Measurements from ENCODE around the gene AHNAK2.

The AHNAK2 gene

DNA sequence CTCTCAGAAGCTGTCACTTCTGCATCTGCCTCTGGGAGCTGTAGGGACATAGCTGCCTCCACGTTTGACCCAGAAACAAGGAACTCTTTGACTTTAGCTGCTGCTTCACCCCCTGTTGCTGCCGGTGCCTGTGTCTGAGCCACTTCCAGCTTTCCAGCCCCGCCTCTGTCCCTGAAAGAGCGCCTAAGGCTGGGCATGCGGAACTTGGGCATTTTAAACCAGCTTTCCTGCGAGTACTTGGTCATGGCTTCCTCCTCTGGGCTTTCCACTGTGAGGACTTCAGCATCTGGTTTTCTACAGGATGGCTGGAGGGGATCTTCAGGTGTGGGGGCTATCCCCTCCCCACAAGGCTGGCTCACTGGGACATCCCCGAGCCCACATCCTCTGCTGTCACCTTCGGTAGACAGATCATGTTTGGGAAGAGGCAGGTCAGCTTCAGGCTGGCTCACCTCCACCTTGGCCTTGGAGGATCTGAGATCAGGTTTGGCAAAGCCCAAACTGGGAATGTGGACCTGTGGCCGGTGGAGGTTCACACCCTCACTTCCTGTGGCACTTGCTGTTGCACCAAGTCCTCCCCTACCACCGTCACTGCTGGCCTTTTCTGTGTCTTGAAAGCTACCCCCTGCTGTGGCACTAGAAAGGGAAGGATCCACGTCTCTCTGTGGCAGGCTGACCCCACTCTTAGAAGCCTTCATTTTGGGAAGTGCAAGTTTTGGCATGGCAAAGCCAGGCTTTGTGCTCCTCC is 38.3 kb downstream of the AHNAK2 start:
- DNase-seq (ENCODE audit: low read depth, low spot score) = no peak

- no peak for DNase-seq (ENCODE audit: low read depth, low spot score)
Observed at GRCh38 chr14:104938960-104939359, 39.2 kb downstream of the AHNAK2 start.

DNA sequence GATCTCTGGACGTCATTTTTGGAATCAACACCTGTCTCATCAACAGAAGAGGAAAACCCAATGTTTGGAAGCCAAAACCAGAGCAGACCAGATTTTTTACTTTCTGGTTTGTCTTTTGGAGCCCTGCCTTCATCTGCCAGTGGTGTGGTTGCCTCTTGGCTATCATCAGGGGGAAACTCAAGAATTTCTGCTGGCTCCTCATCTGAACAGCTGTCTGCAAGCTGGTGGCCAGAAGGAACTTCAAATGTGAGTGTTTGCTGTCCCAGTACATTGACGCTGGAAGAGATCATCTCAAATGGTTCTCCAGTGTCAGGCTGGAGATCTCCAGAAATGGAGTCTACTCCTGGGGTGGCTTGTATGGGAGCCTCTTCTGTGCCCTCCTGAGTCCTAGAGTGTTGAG is 39.7 kb downstream of the AHNAK2 start:
- no peak for DNase-seq (ENCODE audit: low read depth, low spot score)

DNA sequence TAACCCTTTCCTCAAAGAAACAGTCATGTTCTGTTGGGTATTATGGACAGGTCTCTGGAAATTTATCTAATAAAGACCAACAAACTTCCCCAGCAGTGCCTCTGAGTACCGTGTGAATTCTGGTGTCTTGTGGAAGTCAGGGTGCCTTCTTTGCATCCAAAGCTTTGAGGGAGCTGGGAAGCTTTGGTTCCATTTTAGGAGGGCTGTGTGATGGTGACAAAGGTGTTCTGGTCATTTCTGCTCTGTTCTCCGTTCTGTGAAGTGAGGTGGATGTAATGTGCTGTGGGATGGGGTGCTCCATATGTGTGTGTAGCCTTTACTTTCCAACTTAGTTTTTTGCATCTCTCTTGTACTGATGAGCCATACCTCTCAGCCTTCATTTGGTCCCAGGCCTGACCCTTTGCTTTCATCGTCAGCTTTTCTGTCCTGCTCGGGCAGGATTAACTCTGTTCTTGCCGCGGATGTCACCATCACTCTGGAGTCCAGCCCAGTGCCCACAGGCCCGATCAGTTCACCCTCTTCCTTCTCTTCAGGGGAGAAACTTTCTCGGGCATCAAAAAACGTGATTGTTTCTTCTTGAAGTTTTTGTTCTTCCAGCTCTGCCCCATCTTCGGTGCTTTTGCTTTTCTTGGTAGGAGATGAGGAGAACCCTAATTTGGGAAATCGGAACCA is 40.3 kb downstream of the AHNAK2 start:
- no peak for DNase-seq (ENCODE audit: low read depth, low spot score)

GRCh38 chr14:104937161-104937560 is 41.0 kb downstream of the AHNAK2 start:
- DNase-seq (ENCODE audit: low read depth, low spot score) = no peak

DNA sequence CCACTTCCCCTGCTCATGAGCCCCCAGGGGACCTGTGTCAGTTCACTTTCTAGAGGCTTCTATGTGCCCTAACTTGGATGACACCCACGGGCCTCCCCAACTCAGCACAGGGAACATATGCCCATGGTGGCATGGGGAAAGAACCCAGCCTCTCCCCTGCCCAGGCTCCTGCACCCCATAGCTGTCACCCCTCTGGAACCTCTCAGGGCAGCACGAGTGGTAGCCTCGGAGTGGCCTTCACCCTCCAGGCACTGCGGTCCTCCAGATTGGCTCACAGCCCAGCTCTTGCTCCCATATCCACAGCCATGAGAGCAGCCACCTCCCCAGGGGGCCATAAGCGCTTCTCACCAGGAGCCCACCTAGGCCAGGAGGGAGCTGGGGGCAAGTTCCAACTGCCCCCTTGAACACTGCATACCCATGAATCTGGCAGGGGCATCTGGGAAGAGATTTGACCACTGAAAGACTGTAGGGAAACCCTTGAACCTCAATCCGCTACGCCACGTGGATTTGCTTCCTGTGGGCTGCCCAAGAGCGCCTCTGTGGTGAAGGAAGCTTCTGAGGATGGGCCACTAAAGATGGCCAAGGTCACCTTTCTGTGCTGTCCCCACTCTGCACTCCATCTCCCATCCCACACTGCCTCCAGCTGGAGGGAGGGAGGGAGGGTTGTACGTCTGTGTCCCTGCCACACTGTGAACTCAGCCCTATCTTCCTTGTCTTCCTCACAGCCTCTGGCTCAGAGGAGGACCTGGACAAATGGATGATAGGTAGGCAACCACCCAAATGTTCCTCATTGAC is 41.6 kb downstream of the AHNAK2 start:
- DNase-seq (ENCODE audit: low read depth, low spot score) = no peak

DNA sequence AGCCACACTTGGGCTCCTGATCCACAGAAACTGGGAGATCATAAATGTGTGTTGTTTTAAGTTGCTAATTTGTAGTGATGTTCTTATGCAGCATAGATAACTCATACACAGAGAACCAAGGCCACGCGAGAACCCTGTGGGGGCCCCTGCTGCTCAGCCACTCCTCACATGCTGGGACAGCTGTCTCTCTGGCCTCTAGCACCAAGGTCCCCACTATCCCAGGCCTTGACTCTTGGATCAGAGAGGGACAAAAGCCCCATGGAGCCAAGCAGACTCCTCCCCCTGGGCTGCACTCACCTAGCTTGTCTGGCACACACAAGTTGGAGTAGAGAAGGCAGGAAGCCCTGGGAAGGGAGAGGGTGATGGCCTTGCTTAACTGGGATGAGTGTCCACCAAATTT is 42.2 kb downstream of the AHNAK2 start:
- no peak for DNase-seq (ENCODE audit: low read depth, low spot score)

DNA sequence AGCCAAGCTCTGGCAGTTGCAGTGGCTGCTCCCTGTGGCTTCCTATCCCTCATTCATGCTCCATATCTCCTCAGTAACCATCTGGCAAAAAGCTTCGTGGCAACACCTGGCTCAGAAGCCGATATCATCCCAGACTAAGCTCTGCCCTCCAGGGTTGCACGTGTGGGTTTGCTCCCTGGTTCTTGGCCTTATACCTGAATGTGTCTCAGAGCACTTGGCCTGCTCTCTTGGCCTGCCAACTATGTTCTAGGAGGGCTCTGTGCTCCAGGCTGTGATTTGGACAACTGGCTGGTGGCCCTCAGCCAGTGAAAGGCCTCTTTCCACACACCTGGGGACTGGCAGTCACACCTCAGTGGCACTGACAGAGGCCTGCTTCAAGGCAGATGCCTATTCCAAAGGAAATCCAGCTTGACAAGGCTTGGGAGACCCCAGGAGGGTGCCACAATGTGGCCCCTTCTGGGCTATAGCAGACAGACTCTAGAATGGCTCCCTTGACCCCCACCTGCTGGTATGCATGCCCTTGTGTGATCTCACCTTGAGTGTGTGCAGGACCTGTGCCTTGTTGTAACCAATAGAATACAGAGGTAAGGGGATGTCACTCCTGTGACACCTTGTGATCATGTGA is 43.0 kb downstream of the AHNAK2 start:
- DNase-seq (ENCODE audit: low read depth, low spot score) = no peak

DNA sequence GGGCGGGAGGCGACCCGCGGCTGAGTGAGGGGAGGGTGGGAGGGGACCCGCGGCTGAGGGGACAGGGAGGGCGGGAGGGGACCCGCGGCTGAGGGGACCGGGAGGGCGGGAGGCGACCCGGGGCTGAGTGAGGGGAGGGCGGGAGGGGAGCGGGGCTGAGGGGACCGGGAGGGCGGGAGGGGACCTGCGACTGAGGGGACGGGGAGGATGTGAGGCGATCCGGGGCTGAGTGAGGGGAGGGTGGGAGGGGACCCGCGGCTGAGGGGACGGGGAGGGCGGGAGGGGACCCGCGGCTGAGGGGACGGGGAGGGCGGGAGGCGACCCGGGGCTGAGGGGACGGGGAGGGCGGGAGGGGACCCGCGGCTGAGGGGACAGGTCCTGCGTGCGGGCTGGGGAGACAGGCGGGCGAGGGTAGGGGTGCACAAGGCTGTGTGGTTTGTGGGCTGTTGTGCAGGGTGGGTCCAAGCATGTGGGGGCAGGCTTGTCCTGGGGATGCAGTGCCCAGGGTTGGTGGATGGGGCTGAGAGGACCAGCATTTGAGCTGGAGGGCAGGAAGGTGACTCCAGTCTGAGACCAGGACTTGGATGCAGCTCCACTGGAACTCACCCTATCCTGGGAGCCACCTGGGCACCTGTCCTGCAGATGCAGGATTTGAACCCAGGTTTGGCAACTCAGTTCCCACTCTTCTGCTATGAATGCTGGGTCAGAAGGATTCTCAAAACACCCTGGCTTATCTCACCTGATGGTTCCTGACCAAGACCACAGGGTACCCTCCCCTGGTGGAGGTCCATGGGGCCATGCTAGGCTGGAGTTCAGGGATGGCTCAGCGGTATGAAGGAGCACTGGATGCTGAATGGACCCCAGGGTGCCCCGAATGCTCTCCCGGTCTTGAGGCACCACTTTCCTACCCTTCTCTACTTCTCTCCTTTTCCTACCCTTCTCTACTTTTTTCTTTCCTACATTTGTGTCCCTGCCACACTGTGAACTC is 44.1 kb downstream of the AHNAK2 start:
- no peak for DNase-seq (ENCODE audit: low read depth, low spot score)

DNA sequence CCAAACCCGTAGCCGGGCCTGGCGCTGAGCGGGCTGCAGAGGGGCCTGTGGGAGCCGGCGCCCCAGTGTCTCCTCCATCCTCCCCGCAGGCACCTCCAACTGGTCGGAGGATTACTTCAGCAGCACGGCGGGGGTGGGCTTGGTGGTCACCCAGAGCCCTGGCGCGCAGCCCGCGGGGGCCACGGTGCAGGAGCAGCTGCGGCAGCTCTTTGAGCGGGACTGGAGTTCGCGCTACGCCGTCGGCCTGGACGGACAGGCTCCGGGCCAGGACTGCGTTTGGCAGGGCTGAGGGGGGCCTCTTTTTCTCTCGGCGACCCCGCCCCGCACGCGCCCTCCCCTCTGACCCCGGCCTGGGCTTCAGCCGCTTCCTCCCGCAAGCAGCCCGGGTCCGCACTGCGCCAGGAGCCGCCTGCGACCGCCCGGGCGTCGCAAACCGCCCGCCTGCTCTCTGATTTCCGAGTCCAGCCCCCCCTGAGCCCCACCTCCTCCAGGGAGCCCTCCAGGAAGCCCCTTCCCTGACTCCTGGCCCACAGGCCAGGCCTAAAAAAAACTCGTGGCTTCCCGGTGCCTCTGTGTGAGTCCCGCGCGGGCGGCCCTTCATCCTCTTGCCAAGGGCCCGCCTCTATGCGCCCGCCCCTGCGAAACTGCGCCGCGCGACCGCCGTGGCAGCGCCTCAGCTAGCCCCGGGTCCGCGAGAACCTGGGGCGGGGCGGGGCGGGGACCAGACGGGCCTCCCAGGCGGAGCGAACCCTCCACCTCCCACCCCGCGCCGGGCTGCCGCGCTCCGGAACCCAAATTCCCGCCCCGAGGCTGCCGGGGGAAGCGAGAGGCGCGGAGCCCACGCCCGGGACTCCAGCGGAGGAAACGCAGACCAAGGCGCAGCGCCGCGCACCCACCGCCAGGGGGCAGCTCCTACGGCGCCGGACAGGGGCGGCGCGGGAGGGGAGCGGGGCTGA is 45.2 kb downstream of the AHNAK2 start:
- DNase-seq (ENCODE audit: low read depth, low spot score) = peak; percentile 66

- DNase-seq (ENCODE audit: low read depth, low spot score) = no peak
Observed at GRCh38 chr14:104931771-104932675, 46.2 kb downstream of the AHNAK2 start.

DNA sequence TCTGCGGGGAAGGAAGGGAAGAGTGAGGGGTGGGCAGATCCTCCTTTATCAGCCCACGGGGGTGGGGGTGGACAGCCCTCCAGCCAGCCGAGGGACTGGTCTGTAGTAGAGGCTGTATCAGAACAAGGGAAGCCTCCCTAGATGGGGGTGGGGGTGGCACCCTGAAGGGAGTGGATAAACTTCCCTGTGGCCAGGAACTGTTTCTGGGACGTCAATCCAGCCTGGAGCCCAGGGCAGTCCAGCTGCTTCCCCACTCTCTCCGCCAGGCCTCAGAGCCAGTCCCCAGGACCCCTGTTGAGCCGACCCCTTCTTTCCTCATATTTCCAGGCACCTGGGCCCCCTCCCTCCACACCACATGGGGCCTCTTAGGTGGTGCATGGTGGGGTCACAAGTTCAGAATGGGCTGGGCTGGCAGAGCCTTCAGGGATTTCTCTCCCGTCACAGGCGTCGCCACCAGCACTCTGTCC is 46.8 kb downstream of the AHNAK2 start:
- DNase-seq (ENCODE audit: low read depth, low spot score) = no peak

- DNase-seq (ENCODE audit: low read depth, low spot score) = no peak
Observed at GRCh38 chr14:104930526-104931303, 47.5 kb downstream of the AHNAK2 start.

GRCh38 chr14:104929268-104930230 is 48.6 kb downstream of the AHNAK2 start:
- DNase-seq (ENCODE audit: low read depth, low spot score) = no peak

- no peak for DNase-seq (ENCODE audit: low read depth, low spot score)
Observed at GRCh38 chr14:104928391-104929133, 49.6 kb downstream of the AHNAK2 start.

DNA sequence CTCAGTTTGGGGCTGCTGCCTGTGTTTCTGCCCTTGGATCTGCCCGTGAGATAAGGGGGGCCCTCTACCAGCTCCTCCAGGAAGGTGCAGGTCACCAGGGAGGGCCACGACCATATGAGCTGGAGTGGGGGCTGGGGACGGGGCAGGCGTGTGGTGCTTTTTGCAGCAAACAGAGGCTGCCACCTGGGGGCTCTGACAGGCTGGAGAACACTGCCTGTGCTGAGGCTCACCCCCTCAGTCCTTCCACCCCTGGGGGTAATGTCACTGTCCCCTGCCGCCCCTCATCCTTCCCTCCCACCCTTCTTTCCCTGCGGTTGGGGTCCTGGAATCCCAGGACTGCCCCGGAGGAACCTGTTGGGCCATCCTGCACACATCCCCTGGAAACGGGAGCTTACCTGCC is 50.3 kb downstream of the AHNAK2 start:
- no peak for DNase-seq (ENCODE audit: low read depth, low spot score)
